ENCODE data around the gene PLCB2.

- TF ChIP-seq CTCF (conservative IDR thresholded peaks at IDR 0.05) (peak; percentile 27; the same call in 1 of the 2 replicates), EZH2 (IDR thresholded peaks at IDR 0.05; ENCODE audit: low read depth) (no peak)
These were observed 46.9 kb upstream of the PLCB2 start for GRCh38 chr15:40354408-40355171.
